ENCODE measurements around the gene PDLIM5.

The PDLIM5 gene

DNA sequence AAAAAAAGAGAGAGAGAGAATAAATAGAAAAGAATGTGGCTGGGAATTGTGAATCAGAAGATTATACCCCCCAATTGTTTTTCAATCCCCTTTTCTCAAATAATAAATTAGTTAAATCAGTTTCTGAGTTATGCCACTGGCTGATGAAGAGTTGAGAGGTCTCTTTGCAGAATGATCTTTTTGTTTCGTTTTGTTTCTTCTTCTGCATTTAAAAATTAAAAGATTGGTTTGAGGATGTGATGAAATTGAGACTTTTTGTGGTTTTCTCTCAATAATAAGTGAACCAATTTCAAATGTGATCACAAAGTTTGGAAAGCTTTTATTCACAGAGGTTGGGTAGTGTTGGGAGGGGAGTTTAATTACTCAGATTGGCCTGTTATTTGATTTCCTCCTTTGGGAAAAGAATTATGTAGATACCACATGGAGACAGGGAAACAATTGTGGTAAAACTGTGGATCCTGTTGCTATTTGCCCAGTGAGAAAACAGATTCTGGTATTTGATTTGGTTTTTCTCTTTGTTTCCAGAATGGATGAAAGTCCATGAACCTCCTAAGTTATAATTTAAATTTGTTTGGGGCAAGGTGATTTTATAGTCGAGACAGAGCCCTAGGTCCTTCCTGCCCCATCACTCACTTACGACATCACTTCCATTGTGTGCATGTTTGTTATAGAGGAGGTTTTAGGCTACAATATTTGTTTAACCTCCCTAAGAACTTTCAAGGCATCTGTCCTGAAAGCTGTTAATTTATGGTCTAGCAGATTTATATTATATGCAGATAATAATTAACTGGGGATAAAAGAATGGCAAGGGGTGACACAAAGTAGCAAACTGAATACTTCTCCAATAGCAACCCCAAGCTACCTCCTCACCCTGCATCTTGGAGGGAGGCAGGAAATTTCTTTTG, 214.0 kb downstream of the PDLIM5 start:
- no peak for DNase-seq

DNA sequence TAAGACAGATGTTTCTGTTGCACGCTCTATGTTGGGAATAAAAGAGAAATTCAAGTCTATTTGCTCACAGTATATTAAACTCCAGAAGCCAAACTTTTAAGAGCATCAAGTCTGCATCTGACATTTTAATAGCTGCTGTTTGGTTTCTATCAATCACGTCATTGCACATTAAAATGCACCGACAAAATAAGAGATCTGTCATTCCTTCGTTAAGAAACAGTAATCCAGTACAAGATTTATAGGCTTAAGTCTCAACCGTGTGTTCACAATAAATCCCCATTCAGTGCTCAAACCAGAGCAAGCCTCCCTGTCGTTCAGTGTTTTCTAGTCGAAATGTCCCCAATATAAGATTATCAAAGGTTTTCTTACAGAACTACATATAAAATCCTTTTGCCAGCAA, 217.0 kb downstream of the PDLIM5 start:
- no peak for DNase-seq

DNA sequence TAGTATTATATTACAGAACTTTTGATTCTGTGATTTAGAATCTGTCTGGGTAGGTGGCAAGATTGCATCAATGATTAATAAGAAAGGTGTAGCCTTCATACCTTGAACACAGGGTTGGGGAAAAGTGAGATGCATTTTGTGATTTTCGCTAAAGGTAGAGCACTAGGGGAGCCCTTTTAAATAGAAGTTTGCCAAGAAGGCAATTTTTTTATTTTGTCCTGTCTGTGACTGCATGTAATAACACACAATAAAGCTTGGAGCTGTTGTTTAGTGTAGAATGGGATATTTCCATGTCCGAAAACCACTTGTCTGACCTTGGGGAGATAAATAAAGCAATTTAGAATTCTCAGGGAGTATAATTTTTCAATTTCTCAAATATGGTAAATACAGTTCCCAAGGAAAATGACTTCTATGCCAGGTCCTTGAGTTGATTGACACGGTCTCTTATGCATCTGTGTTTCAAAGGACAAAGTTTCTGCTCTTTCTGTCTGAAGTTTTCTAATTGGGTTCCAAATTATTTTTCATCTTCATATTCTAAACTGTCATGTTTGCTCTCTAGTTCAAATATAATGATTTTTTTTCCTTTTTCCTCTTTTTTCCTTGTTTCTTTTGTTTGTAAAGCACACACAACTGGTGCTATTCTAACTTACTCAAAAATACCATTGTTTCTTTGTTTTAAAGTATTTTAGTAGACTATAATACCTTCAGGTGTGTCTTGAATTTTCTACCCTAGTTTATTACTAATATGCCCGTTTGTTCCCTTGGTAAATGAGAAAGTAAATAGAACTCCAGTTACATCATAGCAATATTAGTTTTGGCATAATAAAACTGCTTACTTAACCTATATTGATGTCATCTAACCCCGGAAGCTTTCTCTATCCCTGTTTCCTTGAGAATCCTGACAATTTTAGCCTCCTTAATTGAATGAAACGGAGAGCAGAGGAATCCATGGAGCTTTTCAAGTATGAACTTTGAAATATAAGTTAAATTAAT, 218.2 kb downstream of the PDLIM5 start:
- no peak for DNase-seq

DNA sequence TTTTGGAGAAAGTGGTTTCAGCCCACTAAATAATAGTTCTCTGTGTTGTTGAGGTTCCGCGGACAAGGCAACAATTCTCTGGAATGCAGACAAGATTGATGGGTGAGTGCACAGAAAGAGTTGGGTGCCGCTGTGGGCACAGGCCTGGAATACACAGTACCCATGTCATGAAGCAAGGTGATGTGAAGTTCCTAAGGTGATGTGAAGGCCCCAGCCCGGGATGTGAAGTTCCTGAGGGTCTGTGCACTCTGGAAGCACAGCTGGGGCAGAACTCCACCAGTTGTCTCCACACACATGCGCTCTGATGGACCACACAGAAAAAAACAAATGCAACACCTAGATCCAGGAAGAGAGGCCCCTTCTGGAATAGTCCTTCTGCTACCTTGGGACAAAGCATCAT, 219.4 kb downstream of the PDLIM5 start:
- no peak for DNase-seq

DNA sequence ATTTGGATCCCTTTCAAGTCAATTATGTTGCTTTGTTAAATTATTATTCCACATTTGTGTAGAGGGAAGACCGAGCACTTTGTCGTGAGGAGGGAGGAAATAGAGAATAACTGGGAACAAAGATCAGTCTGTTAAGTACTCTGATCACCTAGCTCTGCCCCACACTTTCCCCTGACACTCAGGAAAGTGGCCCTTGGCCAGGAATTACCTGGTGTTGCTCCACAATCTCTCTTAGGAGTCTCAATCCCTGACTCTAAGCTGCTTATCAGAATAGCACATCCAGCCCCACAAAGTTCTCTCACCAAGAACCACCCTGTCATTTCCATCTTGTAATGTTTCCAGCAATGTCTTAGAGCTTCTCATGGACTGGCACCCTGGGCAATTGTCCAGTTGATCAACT, 222.2 kb downstream of the PDLIM5 start:
- no peak for DNase-seq

DNA sequence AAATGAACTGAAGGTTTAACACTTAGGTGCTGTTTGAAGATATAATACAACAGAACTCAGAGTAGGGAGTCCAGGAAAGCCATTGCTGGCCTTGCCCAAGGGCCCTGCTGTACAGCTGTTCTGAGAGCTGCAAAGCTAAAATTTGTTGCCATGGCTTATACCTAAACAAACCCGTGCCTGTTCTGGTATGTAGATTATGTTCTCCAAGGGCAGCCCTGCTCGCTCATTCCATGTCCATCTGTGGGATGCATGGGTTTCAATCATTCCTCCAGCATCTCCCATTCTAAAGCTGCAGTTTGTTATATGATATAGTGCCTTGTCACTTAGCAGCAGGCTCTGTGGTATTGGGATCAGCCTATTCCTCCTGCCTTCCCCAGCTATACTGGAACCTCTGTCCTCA, 225.2 kb downstream of the PDLIM5 start:
- no peak for DNase-seq

DNA sequence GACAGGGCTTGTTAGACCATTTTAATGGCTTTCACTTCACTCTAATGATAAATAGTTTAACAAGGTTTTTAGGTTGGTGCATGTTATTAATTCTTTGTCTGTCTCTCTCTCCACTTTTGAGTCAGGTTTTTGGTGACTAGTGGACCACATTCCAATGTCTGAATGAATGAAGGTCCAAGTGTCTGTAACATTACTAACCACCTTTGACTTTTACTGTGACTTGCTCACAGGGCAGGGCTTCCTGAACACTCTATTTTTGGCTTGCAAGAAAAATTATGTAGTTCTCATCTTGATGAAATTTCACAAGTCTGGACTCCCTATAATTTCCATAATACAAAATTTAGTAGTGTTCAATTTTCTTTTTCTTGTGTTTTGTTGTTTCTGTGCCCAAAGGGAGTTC, 227.2 kb downstream of the PDLIM5 start:
- DNase-seq, result no peak

DNA sequence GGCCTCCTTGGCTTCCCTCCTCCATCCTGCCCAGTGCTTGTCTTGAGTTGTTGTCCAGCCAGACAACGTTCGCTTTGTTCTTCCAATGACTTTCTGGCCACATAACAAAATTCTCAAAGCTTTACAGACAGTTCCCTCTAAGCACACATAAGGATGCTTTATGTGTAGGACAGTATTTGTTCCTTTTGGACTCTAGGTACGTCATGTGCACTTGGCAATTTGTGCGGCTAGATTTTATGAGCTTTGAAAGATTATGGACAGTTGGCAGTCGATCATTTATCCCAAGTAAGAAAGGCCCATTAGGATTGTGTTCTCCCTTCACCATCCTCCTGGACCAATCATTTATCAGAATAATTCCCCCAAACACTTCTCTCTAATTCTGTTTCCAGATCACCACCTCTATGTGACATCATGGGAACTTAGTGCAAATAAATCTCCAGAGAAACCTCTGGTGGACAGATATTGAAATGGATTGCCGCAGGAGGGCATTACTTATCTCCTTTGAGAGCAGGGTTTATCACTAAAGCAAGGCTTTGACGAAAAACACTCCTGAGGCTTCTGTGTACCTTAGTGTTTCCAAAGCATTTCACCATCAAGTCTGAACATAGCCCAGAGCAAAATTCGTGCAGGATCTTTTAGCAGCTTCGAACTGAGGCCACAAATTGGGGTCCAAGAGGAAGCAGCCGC, 228.6 kb downstream of the PDLIM5 start:
- no peak for DNase-seq

DNA sequence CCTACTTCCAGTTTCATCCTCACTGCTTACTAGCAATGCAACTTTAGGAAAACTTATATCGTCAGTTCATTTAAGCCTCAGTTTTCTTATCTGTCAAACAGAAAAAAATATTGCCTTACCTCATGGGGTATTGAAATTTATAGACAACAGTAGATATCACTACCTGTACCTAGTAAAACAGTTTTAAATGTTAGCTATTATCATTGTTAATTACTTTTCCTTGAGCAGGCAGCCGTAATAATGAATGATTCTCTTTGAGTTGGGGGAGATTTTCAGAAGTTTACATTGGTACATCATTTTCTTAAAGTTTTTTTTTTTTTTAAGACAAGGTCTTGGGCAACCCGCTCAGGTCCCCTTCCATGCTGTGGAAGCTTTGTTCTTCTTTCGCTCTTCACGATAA, 234.3 kb downstream of the PDLIM5 start:
- DNase-seq, result no peak

DNA sequence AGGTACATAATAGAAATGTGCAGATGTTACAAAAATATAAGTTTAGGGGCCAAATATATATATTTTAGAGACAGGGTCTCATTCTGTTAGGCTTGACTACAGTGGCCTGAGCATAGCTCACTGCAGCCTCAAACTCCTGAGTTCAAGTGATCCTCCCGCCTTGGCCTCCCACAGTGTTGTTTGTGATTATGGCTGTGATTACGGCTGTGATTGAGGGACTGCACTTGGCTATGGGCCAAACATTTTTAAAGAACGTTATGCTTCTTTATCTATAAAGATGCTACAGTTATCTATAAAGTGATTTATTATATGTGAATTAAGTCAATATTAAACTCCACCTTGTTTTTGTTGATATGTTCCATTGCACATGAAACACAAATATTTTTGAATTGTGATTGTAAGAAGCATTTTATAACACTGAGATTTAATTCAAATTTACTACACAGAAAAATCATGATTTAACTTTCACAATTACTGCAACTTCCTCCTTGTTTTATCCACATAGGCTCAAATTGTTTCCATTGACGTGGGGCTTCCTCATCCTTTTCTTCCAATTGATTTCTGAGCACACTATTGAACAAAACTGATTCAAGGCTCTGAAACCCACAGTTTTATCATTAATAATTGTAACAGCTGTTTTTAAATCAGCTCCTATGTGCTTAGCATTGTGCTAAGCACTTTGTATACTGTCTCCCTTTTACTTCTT, 237.6 kb downstream of the PDLIM5 start:
- DNase-seq, result no peak

DNA sequence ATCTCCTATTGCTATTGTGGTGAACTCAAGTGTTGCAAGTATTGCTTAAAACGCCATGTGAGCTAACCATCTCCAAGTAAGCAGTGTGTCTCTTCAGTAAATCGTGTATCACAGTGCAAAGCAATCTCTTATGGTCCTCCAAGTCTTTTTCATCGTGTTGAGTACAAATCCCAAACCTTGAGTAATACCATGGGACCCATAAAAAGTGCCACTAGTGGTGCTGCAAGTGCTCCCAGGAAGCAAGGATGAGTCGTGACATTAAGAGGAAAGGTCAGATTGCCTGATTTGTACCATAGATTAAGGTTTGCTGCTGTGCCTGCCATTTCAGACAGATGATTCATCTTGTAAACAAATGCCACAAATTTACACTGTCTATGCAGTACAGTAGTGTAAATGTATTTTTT, 239.1 kb downstream of the PDLIM5 start:
- DNase-seq, result no peak

DNA sequence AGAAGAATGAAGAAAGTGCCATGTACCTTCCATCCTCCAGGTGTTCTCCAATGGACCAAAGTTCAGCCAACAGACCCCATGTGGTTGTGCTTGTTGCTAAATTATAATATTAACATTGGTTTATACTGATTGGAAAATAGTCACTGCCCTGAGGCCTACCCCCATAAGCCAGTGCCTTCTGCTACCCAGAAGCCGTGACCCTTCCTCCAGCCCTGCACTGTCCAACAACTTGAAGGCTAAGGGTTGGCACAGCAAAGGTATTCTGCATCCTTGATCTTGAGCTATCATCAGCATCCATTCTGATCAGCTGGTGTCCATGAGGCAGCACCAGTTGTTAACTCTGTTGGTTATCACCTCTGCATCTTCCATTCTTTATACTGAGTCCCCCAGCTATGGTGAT, 239.8 kb downstream of the PDLIM5 start:
- no peak for DNase-seq

DNA sequence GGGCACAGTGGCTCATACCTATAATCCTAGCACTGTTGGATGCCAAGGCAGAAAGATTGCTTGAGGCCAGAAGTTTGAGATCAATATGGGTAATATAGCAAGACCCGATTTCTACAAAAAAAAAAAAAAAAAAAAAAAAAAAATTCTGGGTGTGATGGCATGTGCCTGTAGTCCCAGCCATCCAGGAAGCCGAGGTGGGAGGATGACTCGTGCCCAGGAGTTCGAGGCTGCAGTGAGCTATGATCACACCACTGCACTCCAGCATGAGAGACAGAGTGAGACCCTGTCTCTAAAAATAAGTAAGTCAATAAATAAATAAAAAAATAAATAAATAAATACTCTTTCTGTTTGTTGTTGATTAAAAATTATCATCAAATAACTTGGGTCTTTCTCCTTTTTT, 243.6 kb downstream of the PDLIM5 start:
- DNase-seq, result no peak

DNA sequence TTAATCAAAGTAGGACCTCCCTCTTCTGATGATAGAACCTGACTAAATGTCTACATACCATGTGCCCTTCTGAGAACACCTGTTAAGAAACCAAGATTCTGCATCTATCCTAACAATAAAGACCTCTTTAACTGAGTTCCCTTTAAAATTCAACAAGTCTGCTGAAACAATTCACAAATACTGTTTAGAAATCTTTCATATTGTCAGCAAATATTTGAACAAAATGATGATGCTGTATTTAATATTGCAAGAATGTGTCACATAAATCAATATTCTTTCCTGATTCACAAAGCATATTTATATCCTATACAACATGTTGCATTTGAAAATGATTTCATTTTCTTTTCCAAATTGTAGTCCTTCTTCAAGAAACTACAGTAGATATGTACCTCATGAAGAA, 246.4 kb downstream of the PDLIM5 start:
- no peak for DNase-seq

DNA sequence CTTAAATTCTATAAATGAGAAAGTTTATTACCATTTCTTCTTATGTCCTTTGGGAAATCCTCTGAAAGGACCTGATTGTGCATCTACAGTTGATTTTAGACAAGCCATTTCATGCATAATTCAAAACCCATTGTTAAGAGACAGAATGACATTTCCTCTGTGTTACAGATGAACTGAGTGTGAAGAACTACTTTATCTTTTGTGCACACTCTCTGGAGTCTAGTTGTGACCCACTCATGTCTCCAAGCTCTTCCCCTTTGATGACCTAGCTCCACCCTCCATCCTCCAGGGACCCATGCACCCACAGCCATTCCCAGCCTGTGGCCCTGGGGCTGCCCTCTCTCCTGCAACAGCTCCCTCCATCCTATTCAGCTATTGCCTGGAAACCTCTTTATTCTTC, 248.6 kb downstream of the PDLIM5 start:
- no peak for DNase-seq

DNA sequence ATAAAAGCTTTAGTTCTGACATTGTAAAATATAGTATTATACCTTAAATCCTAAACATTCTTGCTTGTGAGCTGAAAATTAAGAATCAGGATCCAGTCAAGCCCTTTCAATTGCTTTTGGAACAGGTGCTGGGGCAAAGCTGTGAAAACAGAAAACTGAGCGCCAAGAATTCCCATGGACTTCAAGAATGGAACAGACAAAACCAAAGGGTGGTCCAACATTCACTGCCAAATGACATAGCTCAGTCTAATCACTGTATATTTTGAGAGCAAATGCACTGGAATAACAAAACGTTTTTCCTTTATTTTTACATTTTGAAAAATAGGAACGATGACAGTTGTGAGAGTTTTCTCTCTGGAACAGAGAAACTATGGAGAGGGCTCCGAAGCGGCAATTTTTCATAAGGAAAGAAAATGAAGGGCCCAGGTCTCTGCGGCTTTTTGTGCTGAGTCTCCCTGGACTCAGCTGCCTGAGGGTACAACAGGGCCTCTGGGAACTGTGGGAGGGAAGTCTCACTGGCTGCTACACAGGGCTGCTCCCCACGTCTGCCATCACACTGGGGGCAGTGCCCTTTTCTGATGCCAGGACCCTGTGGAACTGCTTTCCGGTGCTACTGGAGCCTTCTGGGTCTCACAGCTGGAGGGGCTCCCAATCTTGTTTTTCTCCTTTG, 250.0 kb downstream of the PDLIM5 start:
- DNase-seq, result no peak

DNA sequence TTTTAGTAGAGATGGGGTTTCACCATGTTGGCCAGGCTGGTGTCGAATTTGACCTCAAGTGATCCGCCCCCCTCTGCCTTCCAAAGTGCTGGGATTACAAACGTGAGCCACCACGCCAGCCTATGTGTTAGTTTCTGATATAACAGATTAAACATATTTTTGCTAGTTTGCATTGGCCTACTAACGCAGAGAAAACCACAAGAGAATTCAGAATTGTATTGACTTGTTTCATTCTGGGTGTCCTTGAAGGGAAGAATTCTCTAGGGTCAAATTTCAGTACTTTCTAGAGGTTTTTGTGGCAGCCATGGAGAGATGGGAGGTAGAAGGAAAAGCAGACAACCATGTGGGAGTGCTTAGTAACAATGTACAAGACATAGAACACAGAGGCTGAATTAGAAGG, 259.9 kb downstream of the PDLIM5 start:
- no peak for DNase-seq

DNA sequence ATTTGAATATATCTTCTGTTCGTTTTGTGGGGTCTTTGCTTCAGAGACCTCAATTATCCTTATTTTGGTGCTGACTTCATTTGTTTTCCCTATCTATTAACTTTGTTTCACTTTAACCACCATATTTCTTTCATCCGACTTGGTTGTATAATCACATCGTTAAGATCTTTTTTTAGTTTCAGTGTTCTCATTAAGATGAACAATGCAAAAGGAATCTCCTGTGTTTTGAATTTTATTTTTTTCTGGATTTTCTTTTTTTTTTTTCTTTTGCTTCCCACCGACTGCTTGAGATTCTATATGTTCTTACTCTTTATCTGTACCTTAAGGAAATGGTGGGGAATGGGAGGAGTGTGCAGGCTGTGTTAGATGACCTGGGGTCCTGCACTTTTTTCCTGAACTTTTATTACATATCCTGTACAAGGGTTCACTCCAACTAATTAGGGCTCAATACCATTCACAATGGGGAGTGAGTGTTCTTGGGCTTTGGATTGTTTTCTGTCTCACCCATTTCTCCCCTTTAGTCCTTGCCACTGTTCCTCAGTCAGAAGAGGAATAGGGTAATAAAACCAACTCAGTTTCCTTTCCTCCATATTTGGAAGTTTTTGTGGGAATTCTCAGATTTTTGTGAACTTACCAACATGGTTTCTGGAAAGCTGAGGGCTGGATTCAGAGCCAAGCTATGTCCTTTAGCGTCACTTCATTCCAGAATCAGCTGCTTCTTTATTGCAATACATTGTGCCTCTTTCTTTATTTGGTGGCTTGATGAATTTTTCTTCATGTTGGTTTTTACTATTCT, 262.8 kb downstream of the PDLIM5 start:
- no peak for DNase-seq

DNA sequence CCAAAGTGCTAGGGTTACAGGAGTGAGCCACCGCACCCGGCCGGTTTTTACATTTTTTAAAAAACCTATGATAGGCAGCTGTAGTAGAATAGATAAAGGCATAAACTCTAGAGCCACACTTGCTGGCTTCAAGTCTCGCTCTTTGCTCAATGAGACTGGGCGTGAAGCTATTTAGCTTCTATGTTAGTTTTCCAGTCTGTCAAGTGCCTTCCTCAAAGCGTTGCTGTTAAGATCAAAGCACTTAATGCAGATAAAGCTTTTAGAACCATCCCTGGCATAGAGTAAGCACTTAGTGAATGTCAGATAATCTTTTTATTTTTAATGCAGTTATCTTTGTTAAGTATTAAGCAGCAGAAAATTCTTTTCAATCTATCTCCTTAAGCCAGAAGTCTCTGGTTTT, 264.0 kb downstream of the PDLIM5 start:
- no peak for DNase-seq
